ENCODE results near the gene CRMP1. TPM values are rescaled to one million over a fixed set of nuclear protein-coding genes. Genes with fewer than 3 reads are reported as not detected.

CRMP1 gene
- total and polyA plus RNA-seq, 5 donors: 0.40 to 1.0 (median 0.50) TPM

DNA sequence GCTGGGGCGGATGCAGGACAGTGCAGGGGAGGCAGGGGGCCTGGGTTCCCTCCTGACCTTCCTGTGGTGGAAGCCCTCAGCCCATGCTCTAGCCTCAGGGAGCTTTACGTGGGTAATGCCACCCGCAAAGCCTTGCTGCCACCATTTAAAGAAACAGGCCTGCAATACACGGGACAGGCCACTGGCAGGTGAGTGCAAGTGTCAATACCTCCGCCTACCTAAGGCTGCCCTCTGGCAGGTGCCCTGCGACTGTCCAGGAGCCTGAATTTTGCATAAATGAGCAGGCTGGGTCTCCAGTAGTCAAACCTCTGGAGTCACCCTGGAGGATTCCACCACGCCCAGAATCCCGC is 5.9 kb downstream of the CRMP1 start:
- DNase-seq (no peak), ATAC-seq (no peak)
- intact Hi-C loops (cut with DNase I): no loop called here
- 31% methylated on average over 8 of the region's 8 CpGs for WGBS
- no peaks in the 10 kb centered on the region for H3K4me1 ChIP-seq (ENCODE audit: control insufficient read depth, insufficient read depth, low read length)
- H3K27ac ChIP-seq (ENCODE audit: low read length): no peak overlapping the region
- H3K27me3 ChIP-seq (ENCODE audit: control insufficient read depth, insufficient read depth): no peaks in the 10 kb centered on the region
- H3K9me3 ChIP-seq (ENCODE audit: control insufficient read depth, low read length): no peaks in the 10 kb centered on the region
- no peak overlapping the region for H3K4me3 ChIP-seq (ENCODE audit: low read length)

GRCh38 chr4:5885733-5886132 is 7.2 kb downstream of the CRMP1 start:
- no peaks in the 10 kb centered on the region for H3K4me1 ChIP-seq (ENCODE audit: control insufficient read depth, insufficient read depth, low read length)
- no peak overlapping the region for H3K27ac ChIP-seq (ENCODE audit: low read length)
- H3K9me3 ChIP-seq (ENCODE audit: control insufficient read depth, low read length): no peaks in the 10 kb centered on the region
- DNase-seq: no peak
- 69% methylated on average over 3 of the region's 3 CpGs for WGBS
- no peak overlapping the region for H3K4me3 ChIP-seq (ENCODE audit: low read length)
- ATAC-seq: no peak
- intact Hi-C loops (cut with DNase I): no loop called here
- no peaks in the 10 kb centered on the region for H3K27me3 ChIP-seq (ENCODE audit: control insufficient read depth, insufficient read depth)

DNA sequence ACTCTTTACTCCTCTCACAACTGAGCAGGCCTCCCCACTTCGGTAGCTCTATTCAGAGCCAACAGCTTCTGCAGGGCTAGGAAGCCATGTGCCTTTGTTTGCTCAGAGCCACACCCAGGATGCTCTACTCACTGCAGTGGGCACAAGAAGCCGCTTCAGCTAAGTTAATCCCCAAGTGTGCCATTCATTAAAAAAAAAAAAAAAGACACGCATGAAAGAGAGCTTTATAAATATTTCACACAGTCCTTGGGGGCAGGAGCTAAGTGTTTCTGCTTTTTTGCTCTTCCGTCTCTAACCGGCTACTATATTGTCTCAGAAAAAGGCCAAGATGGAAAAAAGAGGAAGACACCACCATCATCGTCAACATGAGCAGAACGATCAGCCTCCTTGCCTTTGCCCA is 8.1 kb downstream of the CRMP1 start:
- WGBS: 71% methylated on average over 7 of the region's 7 CpGs
- no peak for ATAC-seq
- no peaks in the 10 kb centered on the region for H3K27me3 ChIP-seq (ENCODE audit: control insufficient read depth, insufficient read depth)

DNA sequence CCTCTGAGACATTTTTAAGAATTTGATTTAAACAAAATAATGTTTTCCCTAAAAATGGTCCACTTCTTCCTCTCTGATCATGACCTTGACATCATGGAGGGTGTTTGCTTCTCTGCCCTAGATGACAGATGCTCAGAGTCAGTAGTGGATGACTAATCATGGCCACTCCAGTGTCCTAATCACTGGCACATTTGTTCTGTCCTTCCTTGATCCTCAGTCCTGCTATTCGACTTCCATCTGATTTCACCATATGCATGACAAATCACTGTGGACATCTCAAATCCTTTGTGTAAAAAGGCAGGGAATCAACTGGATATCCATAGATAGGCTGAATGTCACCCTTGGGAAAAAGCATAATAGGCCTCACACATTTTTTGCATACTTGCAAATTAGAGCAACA is 9.0 kb downstream of the CRMP1 start:
- DNase-seq (no peak), ATAC-seq (no peak)
- intact Hi-C loops (cut with DNase I): no loop called here
- WGBS: 63% methylated on average over 1 of the region's 1 CpG
- no peak overlapping the region for H3K27ac ChIP-seq (ENCODE audit: low read length)
- H3K9me3 ChIP-seq (ENCODE audit: control insufficient read depth, low read length): no peaks in the 10 kb centered on the region
- no peaks in the 10 kb centered on the region for H3K27me3 ChIP-seq (ENCODE audit: control insufficient read depth, insufficient read depth)
- no peak overlapping the region for H3K4me3 ChIP-seq (ENCODE audit: low read length)
- H3K4me1 ChIP-seq (ENCODE audit: control insufficient read depth, insufficient read depth, low read length): no peaks in the 10 kb centered on the region

More for the DNA sequence above, 8.1 kb downstream of the CRMP1 start:
- intact Hi-C loops (cut with DNase I): no loop called here
- no peak overlapping the region for H3K4me3 ChIP-seq (ENCODE audit: low read length)
- no peaks in the 10 kb centered on the region for H3K9me3 ChIP-seq (ENCODE audit: control insufficient read depth, low read length)
- no peaks in the 10 kb centered on the region for H3K4me1 ChIP-seq (ENCODE audit: control insufficient read depth, insufficient read depth, low read length)
- no peak for DNase-seq
- no peak overlapping the region for H3K27ac ChIP-seq (ENCODE audit: low read length)

- DNase-seq: no peak
- Histone ChIP-seq H3K27ac (ENCODE audit: low read length) (no peak overlapping the region), H3K27me3 (ENCODE audit: control insufficient read depth, insufficient read depth) (no peaks in the 10 kb centered on the region), H3K9me3 (ENCODE audit: control insufficient read depth, low read length) (no peaks in the 10 kb centered on the region), H3K4me1 (ENCODE audit: control insufficient read depth, insufficient read depth, low read length) (no peaks in the 10 kb centered on the region), H3K4me3 (ENCODE audit: low read length) (no peak overlapping the region)
- no peak for ATAC-seq
- intact Hi-C loops (cut with DNase I): no loop called here
- 83% methylated on average over 3 of the region's 3 CpGs for WGBS
These were observed 9.9 kb downstream of the CRMP1 start for GRCh38 chr4:5882947-5883346.

- Histone ChIP-seq H3K27me3 (ENCODE audit: control insufficient read depth, insufficient read depth) (no peaks in the 10 kb centered on the region), H3K4me1 (ENCODE audit: control insufficient read depth, insufficient read depth, low read length) (no peaks in the 10 kb centered on the region), H3K9me3 (ENCODE audit: control insufficient read depth, low read length) (no peaks in the 10 kb centered on the region), H3K27ac (ENCODE audit: low read length) (no peak overlapping the region), H3K4me3 (ENCODE audit: low read length) (no peak overlapping the region)
- ATAC-seq: no peak
- no peak for DNase-seq
- intact Hi-C loops (cut with DNase I): no loop called here
- 28% methylated on average over 4 of the region's 4 CpGs for WGBS
These were observed 11.5 kb downstream of the CRMP1 start for GRCh38 chr4:5881340-5881739.

- H3K4me1 ChIP-seq (ENCODE audit: control insufficient read depth, insufficient read depth, low read length): no peaks in the 10 kb centered on the region
- DNase-seq (no peak), ATAC-seq (no peak)
- no peaks in the 10 kb centered on the region for H3K9me3 ChIP-seq (ENCODE audit: control insufficient read depth, low read length)
- H3K4me3 ChIP-seq (ENCODE audit: low read length): no peak overlapping the region
- no peak overlapping the region for H3K27ac ChIP-seq (ENCODE audit: low read length)
- intact Hi-C loops (cut with DNase I): no loop called here
- 83% methylated on average over 6 of the region's 6 CpGs for WGBS
- H3K27me3 ChIP-seq (ENCODE audit: control insufficient read depth, insufficient read depth): no peaks in the 10 kb centered on the region
These were observed 14.5 kb downstream of the CRMP1 start for GRCh38 chr4:5878359-5878758.

DNA sequence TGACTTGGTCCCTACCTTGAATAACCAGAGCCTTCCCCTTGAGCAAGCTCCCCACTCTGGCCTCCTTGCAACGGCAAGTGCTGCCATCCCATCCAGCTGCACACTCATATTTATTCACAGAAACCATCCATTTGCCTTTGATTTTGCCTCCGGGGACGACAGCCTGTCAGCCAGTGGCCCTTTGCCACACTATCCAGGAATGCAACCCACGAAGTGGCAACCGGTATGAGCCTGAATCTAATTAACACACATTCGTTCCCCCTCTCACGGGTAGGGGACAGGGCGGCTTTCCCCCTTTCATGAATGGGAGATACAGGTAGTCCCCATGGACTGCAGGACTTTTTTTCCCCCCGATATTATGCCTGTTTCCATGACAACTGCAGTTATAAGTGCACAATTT is 15.5 kb downstream of the CRMP1 start:
- Histone ChIP-seq H3K27ac (ENCODE audit: low read length) (no peak overlapping the region), H3K4me1 (ENCODE audit: control insufficient read depth, insufficient read depth, low read length) (no peaks in the 10 kb centered on the region), H3K27me3 (ENCODE audit: control insufficient read depth, insufficient read depth) (no peaks in the 10 kb centered on the region), H3K9me3 (ENCODE audit: control insufficient read depth, low read length) (no peaks in the 10 kb centered on the region), H3K4me3 (ENCODE audit: low read length) (no peak overlapping the region)
- WGBS: 83% methylated on average over 9 of the region's 9 CpGs
- no peak for DNase-seq
- ATAC-seq: no peak
- intact Hi-C loops (cut with DNase I): no loop called here

DNA sequence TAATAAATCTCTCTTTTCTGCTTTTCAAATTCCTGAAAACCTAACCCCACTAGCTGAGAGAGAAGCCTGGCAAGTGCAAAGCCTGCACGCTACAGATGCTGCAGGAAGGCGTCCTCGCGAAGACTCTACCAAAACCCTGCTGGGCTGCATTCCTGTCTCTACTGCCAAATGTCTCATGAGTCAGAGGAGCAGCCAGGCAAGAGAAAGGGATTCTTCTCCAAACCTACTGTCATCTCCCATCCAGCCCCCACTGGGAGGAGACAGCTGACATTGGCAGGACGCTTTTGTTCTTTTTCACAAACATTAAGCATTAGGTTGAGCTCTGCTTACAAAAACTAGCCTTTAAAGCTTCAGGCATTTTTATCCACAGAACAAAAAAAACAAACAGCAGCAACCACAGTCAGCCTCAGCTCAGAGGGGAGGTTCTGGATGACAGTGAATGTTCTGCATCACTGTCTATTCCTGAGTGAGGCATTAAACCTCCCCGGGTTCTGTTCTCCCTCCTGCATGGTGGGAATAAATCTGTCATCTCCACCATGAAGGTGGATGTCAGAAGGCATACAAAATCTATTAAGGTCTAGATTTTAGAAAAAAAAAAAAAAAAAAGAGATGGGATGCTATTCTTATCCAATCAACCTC is 18.0 kb downstream of the CRMP1 start:
- ATAC-seq: no peak
- WGBS: 35% methylated on average over 6 of the region's 6 CpGs
- intact Hi-C loops (cut with DNase I): no loop called here
- no peak overlapping the region for H3K4me3 ChIP-seq (ENCODE audit: low read length)
- H3K4me1 ChIP-seq (ENCODE audit: control insufficient read depth, insufficient read depth, low read length): no peaks in the 10 kb centered on the region
- H3K9me3 ChIP-seq (ENCODE audit: control insufficient read depth, low read length): no peaks in the 10 kb centered on the region
- DNase-seq: no peak
- no peaks in the 10 kb centered on the region for H3K27me3 ChIP-seq (ENCODE audit: control insufficient read depth, insufficient read depth)
- H3K27ac ChIP-seq (ENCODE audit: low read length): no peak overlapping the region

DNA sequence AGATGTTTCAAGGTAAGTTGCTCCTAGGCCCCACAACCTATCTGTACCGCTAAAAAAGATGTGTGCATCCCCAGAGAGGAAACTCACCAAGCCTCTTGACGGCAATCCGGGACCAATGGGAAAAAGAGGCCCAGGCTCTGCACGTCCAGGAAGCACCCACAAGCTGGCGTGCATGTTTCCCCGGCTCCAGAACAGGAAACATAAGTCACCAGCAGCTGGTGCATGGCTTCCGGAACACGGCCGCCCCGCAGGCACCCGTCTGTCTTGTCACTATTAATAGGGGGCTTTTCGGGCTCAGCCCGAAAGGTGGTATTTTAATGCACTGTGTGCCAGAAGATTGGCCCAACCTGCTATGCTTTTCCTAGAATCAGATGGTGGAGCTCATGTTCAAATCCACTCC is 22.2 kb downstream of the CRMP1 start:
- Histone ChIP-seq H3K27ac (ENCODE audit: low read length) (no peak overlapping the region), H3K4me3 (ENCODE audit: low read length) (no peak overlapping the region), H3K27me3 (ENCODE audit: control insufficient read depth, insufficient read depth) (no peaks in the 10 kb centered on the region), H3K4me1 (ENCODE audit: control insufficient read depth, insufficient read depth, low read length) (no peaks in the 10 kb centered on the region), H3K9me3 (ENCODE audit: control insufficient read depth, low read length) (no peaks in the 10 kb centered on the region)
- WGBS: 67% methylated on average over 13 of the region's 13 CpGs
- intact Hi-C loops (cut with DNase I): no loop called here
- DNase-seq (no peak), ATAC-seq (no peak)

DNA sequence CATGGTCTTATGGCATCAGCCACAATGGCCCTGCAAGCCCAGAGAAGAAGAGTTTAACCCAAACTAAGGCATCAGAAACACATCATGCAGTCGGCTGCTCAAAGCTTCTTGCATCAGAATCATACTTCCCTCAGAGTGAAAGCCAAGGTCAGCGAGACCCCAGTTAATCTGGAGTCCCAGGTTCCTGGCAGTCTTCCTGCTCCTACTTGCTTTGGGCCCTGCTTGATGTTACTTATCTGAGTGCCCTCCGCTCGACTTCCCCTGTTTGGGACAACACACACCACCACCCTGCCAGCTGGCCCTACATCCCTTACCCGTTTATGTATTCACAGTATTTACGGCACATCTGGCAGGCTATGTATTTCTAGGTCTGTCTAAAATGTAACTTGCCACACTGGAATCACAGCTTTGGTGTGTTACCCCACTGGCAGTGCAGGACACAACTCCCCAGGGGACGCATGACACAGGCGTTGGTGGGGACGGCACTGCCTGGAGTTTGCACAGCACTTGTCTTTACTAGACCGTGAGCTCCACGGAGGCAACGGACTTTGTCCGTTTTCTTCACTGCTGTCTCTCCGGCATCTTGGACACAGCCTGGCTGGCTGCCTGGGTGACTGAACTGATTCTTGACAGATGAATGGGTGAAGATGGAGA is 22.8 kb downstream of the CRMP1 start:
- no peak for ATAC-seq
- WGBS: 78% methylated on average over 14 of the region's 14 CpGs
- Histone ChIP-seq H3K9me3 (ENCODE audit: control insufficient read depth, low read length) (no peaks in the 10 kb centered on the region), H3K4me3 (ENCODE audit: low read length) (no peak overlapping the region), H3K27me3 (ENCODE audit: control insufficient read depth, insufficient read depth) (no peaks in the 10 kb centered on the region), H3K4me1 (ENCODE audit: control insufficient read depth, insufficient read depth, low read length) (no peaks in the 10 kb centered on the region), H3K27ac (ENCODE audit: low read length) (no peak overlapping the region)
- intact Hi-C loops (cut with DNase I): no loop called here
- no peak for DNase-seq

- H3K27me3 ChIP-seq (ENCODE audit: control insufficient read depth, insufficient read depth): no peaks in the 10 kb centered on the region
- DNase-seq (no peak), ATAC-seq (no peak)
- no peak overlapping the region for H3K27ac ChIP-seq (ENCODE audit: low read length)
- 96% methylated on average over 3 of the region's 3 CpGs for WGBS
- intact Hi-C loops (cut with DNase I): no loop called here
- no peaks in the 10 kb centered on the region for H3K9me3 ChIP-seq (ENCODE audit: control insufficient read depth, low read length)
- H3K4me1 ChIP-seq (ENCODE audit: control insufficient read depth, insufficient read depth, low read length): no peaks in the 10 kb centered on the region
- no peak overlapping the region for H3K4me3 ChIP-seq (ENCODE audit: low read length)
These were observed 25.0 kb downstream of the CRMP1 start for GRCh38 chr4:5867866-5868265.
